WTC11 (cell line): Measurements from ENCODE around the gene CPOX. TPM values are rescaled to one million over a fixed set of nuclear protein-coding genes. Genes with fewer than 3 reads are reported as not detected.

Experiments used
- ATAC-seq: fragments of 200-7000 bp; cut with Tn5 transposase; 2 replicates; pipeline ENCODE4 v1.10.0; 2021; ENCODE audit warnings: mild to moderate bottlenecking, moderate library complexity
- CTCF ChIA-PET: fragments of 300-600 bp; sonication (Branson Sonifier 250); formaldehyde crosslinking; loops from one replicate; lab custom pipeline; 2021; ENCODE audit warnings: antibody characterized with exemption; lab: Charles Lee
- POLR2A ChIA-PET: fragments of 350-600 bp; sonication (Branson Sonifier 250); formaldehyde crosslinking; loops from one replicate; lab custom pipeline; 2021; ENCODE audit warnings: antibody characterized with exemption; lab: Charles Lee
- DNase-seq: peaks from one replicate; pipeline ENCODE4 v3.0.0; 2021; ENCODE audit warnings: low spot score
- H3K27ac Mint-ChIP-seq: 2 replicates; pipeline ENCODE4 v1.8.0; 2021; ENCODE audit warnings: mixed read lengths
- H3K27me3 Mint-ChIP-seq: 2 replicates; pipeline ENCODE4 v1.8.0; 2021; ENCODE audit warnings: low read depth, mild to moderate bottlenecking, moderate library complexity, mixed read lengths
- H3K36me3 Mint-ChIP-seq: 2 replicates; pipeline ENCODE4 v1.8.0; 2021; ENCODE audit warnings: mixed read lengths
- H3K4me1 Mint-ChIP-seq: 2 replicates; pipeline ENCODE4 v1.8.0; 2022; ENCODE audit warnings: mixed read lengths
- H3K4me3 Mint-ChIP-seq: 2 replicates; pipeline ENCODE4 v1.8.0; 2021; ENCODE audit warnings: mild to moderate bottlenecking, moderate library complexity, mixed read lengths
- H3K9me3 Mint-ChIP-seq: 2 replicates; pipeline ENCODE4 v1.8.0; 2021; ENCODE audit warnings: mixed read lengths
- ATF1 ChIP-seq: sonication (generic); formaldehyde crosslinking; IDR thresholded peaks from 2 replicates; pipeline ENCODE4 v1.8.1; 2023; ENCODE audit warnings: mild to moderate bottlenecking, moderate library complexity, missing genetic modification reagents
- ATF3 ChIP-seq: sonication (generic); formaldehyde crosslinking; conservative IDR thresholded peaks from 2 replicates; pipeline ENCODE4 v1.8.1; 2022; ENCODE audit warnings: mild to moderate bottlenecking, missing genetic modification reagents
- CREM ChIP-seq: sonication (generic); formaldehyde crosslinking; IDR thresholded peaks from 2 replicates; pipeline ENCODE4 v1.8.1; 2022; ENCODE audit warnings: mild to moderate bottlenecking, missing genetic modification reagents, moderate library complexity
- E2F4 ChIP-seq: sonication (generic); formaldehyde crosslinking; IDR thresholded peaks from 2 replicates; pipeline ENCODE4 v1.8.1; 2022; ENCODE audit warnings: low read depth, mild to moderate bottlenecking, moderate library complexity, missing genetic modification reagents, borderline replicate concordance
- ESRRA ChIP-seq: sonication (generic); formaldehyde crosslinking; IDR thresholded peaks from 2 replicates; pipeline ENCODE4 v1.8.1; 2022; ENCODE audit warnings: mild to moderate bottlenecking, missing genetic modification reagents, borderline replicate concordance
- FOXJ3 ChIP-seq: sonication (generic); formaldehyde crosslinking; IDR thresholded peaks from 2 replicates; pipeline ENCODE4 v1.9.0; 2021; ENCODE audit warnings: missing genetic modification reagents, mild to moderate bottlenecking, borderline replicate concordance
- FOXP1 ChIP-seq: sonication (generic); formaldehyde crosslinking; IDR thresholded peaks from 2 replicates; pipeline ENCODE4 v1.8.0; 2022; ENCODE audit warnings: missing genetic modification reagents, mild to moderate bottlenecking, moderate library complexity, borderline replicate concordance
- NFATC4 ChIP-seq: fragments of 250-450 bp; sonication (Bioruptor Pico); IDR thresholded peaks from 2 replicates; pipeline ENCODE4 v1.9.0; 2021; ENCODE audit warnings: mild to moderate bottlenecking
- NFYB ChIP-seq: sonication (generic); formaldehyde crosslinking; conservative IDR thresholded peaks from 2 replicates; pipeline ENCODE4 v1.8.0; 2022; ENCODE audit warnings: low read depth, missing genetic modification reagents
- NR1H2 ChIP-seq: sonication (generic); formaldehyde crosslinking; IDR thresholded peaks from 2 replicates; pipeline ENCODE4 v1.9.0; 2021; ENCODE audit warnings: mild to moderate bottlenecking, moderate library complexity, missing genetic modification reagents
- NR2C2 ChIP-seq: sonication (generic); formaldehyde crosslinking; IDR thresholded peaks from 2 replicates; pipeline ENCODE4 v1.8.0; 2022; ENCODE audit warnings: mild to moderate bottlenecking, missing genetic modification reagents
- PRDM15 ChIP-seq: sonication (generic); formaldehyde crosslinking; IDR thresholded peaks from 2 replicates; pipeline ENCODE4 v1.8.0; 2022; ENCODE audit warnings: missing genetic modification reagents
- PRRX2 ChIP-seq: fragments of 250-450 bp; sonication (Bioruptor Pico); IDR thresholded peaks from 2 replicates; pipeline ENCODE4 v1.8.0; 2021; ENCODE audit warnings: mild to moderate bottlenecking
- RORB ChIP-seq: fragments of 250-450 bp; sonication (Bioruptor Pico); IDR thresholded peaks from 2 replicates; pipeline ENCODE4 v1.9.0; 2021; ENCODE audit warnings: mild to moderate bottlenecking
- ZBTB21 ChIP-seq: sonication (generic); formaldehyde crosslinking; IDR thresholded peaks from 2 replicates; pipeline ENCODE4 v1.8.1; 2023; ENCODE audit warnings: mild to moderate bottlenecking, missing genetic modification reagents, borderline replicate concordance
- ZNF138 ChIP-seq: sonication (generic); formaldehyde crosslinking; conservative IDR thresholded peaks from 2 replicates; pipeline ENCODE4 v1.8.1; 2022; ENCODE audit warnings: mild to moderate bottlenecking, moderate library complexity, missing genetic modification reagents
- ZNF281 ChIP-seq: sonication (generic); formaldehyde crosslinking; IDR thresholded peaks from 2 replicates; pipeline ENCODE4 v1.8.0; 2023; ENCODE audit warnings: mild to moderate bottlenecking, missing genetic modification reagents
- total RNA-seq: library from RNA; stranded (reverse); gene quantifications from 3 replicates; pipeline ENCODE4 v1.2.3, GENCODE V29; 2021

CPOX gene
- total RNA-seq, 1 experiment from 2014 or later = 33.4 TPM

- H3K4me1 Mint-ChIP-seq = peaks cover 6% of the 10 kb centered on the region
- no peak overlapping the region for H3K4me3 Mint-ChIP-seq
- H3K27ac Mint-ChIP-seq = no peak overlapping the region
- CTCF ChIA-PET = interaction anchor here (1.6 to 1.8 kb wide), 2 partner anchors 10 to 124 kb away, joined by 5 to 6 read pairs; partner anchors contain the start of gene CLDND1
- no peak for DNase-seq
- TF ChIP-seq NR1H2 (CRISPR knock-in tag) (no peak), FOXJ3 (CRISPR knock-in tag) (no peak), ESRRA (no peak), NFYB (no peak), ZNF138 (CRISPR knock-in tag) (no peak), NR2C2 (no peak)
- TF ChIP-seq, all 79 proteins: peak for 0
- H3K9me3 Mint-ChIP-seq = no peaks in the 10 kb centered on the region
- ATAC-seq = no peak
- POLR2A ChIA-PET = no interaction called here
- no peaks in the 10 kb centered on the region for H3K27me3 Mint-ChIP-seq
- H3K36me3 Mint-ChIP-seq = no peaks in the 10 kb centered on the region
Measured at GRCh38 chr3:98532709-98533571, 60.5 kb downstream of the CPOX start.

GRCh38 chr3:98532275-98532637 lies 61.2 kb downstream of the CPOX start:
- no peak for DNase-seq
- H3K27me3 Mint-ChIP-seq = no peaks in the 10 kb centered on the region
- no peaks in the 10 kb centered on the region for H3K9me3 Mint-ChIP-seq
- H3K4me3 Mint-ChIP-seq = no peak overlapping the region
- no peaks in the 10 kb centered on the region for H3K36me3 Mint-ChIP-seq
- ChIA-PET CTCF (interaction anchor here (1.6 to 1.8 kb wide), 2 partner anchors 9 to 125 kb away, joined by 5 to 6 read pairs; partner anchors contain the start of gene CLDND1), POLR2A (no interaction called here)
- peaks cover 6% of the 10 kb centered on the region for H3K4me1 Mint-ChIP-seq
- no peak overlapping the region for H3K27ac Mint-ChIP-seq
- no peak for TF ChIP-seq E2F4 (CRISPR knock-in tag)
- TF ChIP-seq ZBTB21 (CRISPR knock-in tag) = no peak
- no peak for TF ChIP-seq RORB
- no peak for TF ChIP-seq PRRX2 (CRISPR knock-in tag)
- no peak for TF ChIP-seq PRDM15
- no peak for ATAC-seq

- ATAC-seq (no peak), DNase-seq (no peak)
- H3K36me3 Mint-ChIP-seq = no peaks in the 10 kb centered on the region
- no peaks in the 10 kb centered on the region for H3K27me3 Mint-ChIP-seq
- ChIA-PET POLR2A (no interaction called here), CTCF (interaction anchor here (1.6 to 1.8 kb wide), 2 partner anchors 9 to 126 kb away, joined by 5 to 6 read pairs; partner anchors contain the start of gene CLDND1)
- H3K4me1 Mint-ChIP-seq = peaks cover 6% of the 10 kb centered on the region
- TF ChIP-seq FOXP1 (CRISPR knock-in tag) (no peak), NFYB (no peak)
- no peak within 1 kb of the TSS for H3K4me3 Mint-ChIP-seq
- no peaks in the 10 kb centered on the region for H3K9me3 Mint-ChIP-seq
- H3K27ac Mint-ChIP-seq = no peak within 1 kb of the TSS
Measured at GRCh38 chr3:98531622-98532274, 61.7 kb downstream of the CPOX start, which contains the start of gene GPR15. TSS of gene GPR15 (plus strand) at chr3:98531978. CDS start at chr3:98532034, 56 bp downstream.

GRCh38 chr3:98530676-98531075 lies 62.7 kb downstream of the CPOX start:
- no peak for ATAC-seq
- ChIA-PET POLR2A (no interaction called here), CTCF (no interaction called here)

More at GRCh38 chr3:98530676-98531075, 62.7 kb downstream of the CPOX start:
- Mint-ChIP-seq H3K9me3 (no peaks in the 10 kb centered on the region), H3K27ac (no peak overlapping the region), H3K36me3 (no peaks in the 10 kb centered on the region), H3K27me3 (no peaks in the 10 kb centered on the region), H3K4me1 (peaks cover 3% of the 10 kb centered on the region), H3K4me3 (no peak overlapping the region)
- no peak for DNase-seq
- TF ChIP-seq ATF3 (no peak), NFATC4 (CRISPR knock-in tag) (no peak), ZNF281 (no peak), CREM (no peak), NR2C2 (no peak), ATF1 (no peak)
